Neural progenitor cell (in vitro differentiated cells): Measurements from ENCODE around the gene PLK5. TPM values are rescaled to one million over a fixed set of nuclear protein-coding genes. Genes with fewer than 3 reads are reported as not detected.

Experiments used
- DNase-seq: peaks from one replicate; pipeline ENCODE4 v3.0.0-alpha.2; 2016; ENCODE audit warnings: low spot score
- H2AFZ ChIP-seq: fragments of 200-600 bp; sonication (generic); replicated peaks from 2 replicates; pipeline ENCODE4 v1.6.1; 2016; ENCODE audit warnings: antibody characterized with exemption
- H3F3A ChIP-seq: fragments of 200-600 bp; sonication (generic); 2 replicates; pipeline ENCODE4 v1.6.1; 2016; ENCODE audit warnings: antibody characterized with exemption, low read depth
- H3K27ac ChIP-seq: fragments of 200-600 bp; sonication (generic); 2 replicates; pipeline ENCODE4 v1.5.1; 2016; ENCODE audit warnings: mild to moderate bottlenecking
- H3K27me3 ChIP-seq: fragments of 200-600 bp; sonication (generic); 2 replicates; pipeline ENCODE4 v1.6.1; 2016; ENCODE audit warnings: mild to moderate bottlenecking, moderate library complexity
- H3K36me3 ChIP-seq: fragments of 200-600 bp; sonication (generic); 2 replicates; pipeline ENCODE4 v1.5.1; 2016
- H3K4me1 ChIP-seq: fragments of 200-600 bp; sonication (generic); 2 replicates; pipeline ENCODE4 v1.6.1; 2016; ENCODE audit warnings: mixed run types
- H3K4me2 ChIP-seq: fragments of 200-600 bp; sonication (generic); 2 replicates; pipeline ENCODE4 v1.6.1; 2016
- H3K4me3 ChIP-seq: fragments of 200-600 bp; sonication (generic); 2 replicates; pipeline ENCODE4 v1.5.1; 2016
- H3K79me2 ChIP-seq: fragments of 200-600 bp; sonication (generic); 2 replicates; pipeline ENCODE4 v1.6.1; 2016; ENCODE audit warnings: low read depth
- H3K9ac ChIP-seq: fragments of 200-600 bp; sonication (generic); 2 replicates; pipeline ENCODE4 v1.6.1; 2016
- H3K9me3 ChIP-seq: fragments of 200-600 bp; sonication (generic); 2 replicates; pipeline ENCODE4 v1.5.1; 2016; ENCODE audit warnings: low read depth
- H4K20me1 ChIP-seq: fragments of 200-600 bp; sonication (generic); 2 replicates; pipeline ENCODE4 v1.6.1; 2016; ENCODE audit warnings: low read depth
- H3K27ac Mint-ChIP-seq: 3 replicates; pipeline ENCODE4 v1.8.0; 2021; ENCODE audit warnings: mixed read lengths
- H3K27me3 Mint-ChIP-seq: 2 replicates; pipeline ENCODE4 v1.8.0; 2022; ENCODE audit warnings: low read depth, mild to moderate bottlenecking, inconsistent platforms, moderate library complexity, mixed read lengths; ENCODE audit not compliant: insufficient read depth
- H3K36me3 Mint-ChIP-seq: 3 replicates; pipeline ENCODE4 v1.8.0; 2021; ENCODE audit warnings: mixed read lengths
- H3K4me1 Mint-ChIP-seq: 3 replicates; pipeline ENCODE4 v1.8.0; 2021; ENCODE audit warnings: mixed read lengths
- H3K4me3 Mint-ChIP-seq: 3 replicates; pipeline ENCODE4 v1.8.0; 2021; ENCODE audit warnings: mild to moderate bottlenecking, moderate library complexity, mixed read lengths
- H3K9me3 Mint-ChIP-seq: 3 replicates; pipeline ENCODE4 v1.8.0; 2020; ENCODE audit warnings: mixed read lengths
- EZH2 ChIP-seq: fragments of 200-600 bp; sonication (generic); IDR thresholded peaks from 2 replicates; pipeline ENCODE4 v1.6.1; 2017; ENCODE audit warnings: antibody characterized with exemption, mild to moderate bottlenecking, moderate library complexity
- EZH2phosphoT487 ChIP-seq: fragments of 200-600 bp; sonication (generic); IDR thresholded peaks from 2 replicates; pipeline ENCODE4 v1.6.1; 2017; ENCODE audit warnings: antibody characterized with exemption
- total RNA-seq: library from RNA; depleted of rRNA; stranded (reverse); fragments of >200 nt; gene quantifications from 2 replicates; pipeline ENCODE4 v1.2.3, GENCODE V29; 2015; ENCODE audit warnings: low replicate concordance
- TF ChIP-seq, protein P1 (sequence below): fragments of 200-600 bp; sonication (generic); IDR thresholded peaks from 2 replicates; pipeline ENCODE4 v1.5.1; 2017; ENCODE audit warnings: antibody characterized with exemption, mild to moderate bottlenecking

PLK5 gene
- total RNA-seq, 1 donor from 2014 or later = not detected

DNA sequence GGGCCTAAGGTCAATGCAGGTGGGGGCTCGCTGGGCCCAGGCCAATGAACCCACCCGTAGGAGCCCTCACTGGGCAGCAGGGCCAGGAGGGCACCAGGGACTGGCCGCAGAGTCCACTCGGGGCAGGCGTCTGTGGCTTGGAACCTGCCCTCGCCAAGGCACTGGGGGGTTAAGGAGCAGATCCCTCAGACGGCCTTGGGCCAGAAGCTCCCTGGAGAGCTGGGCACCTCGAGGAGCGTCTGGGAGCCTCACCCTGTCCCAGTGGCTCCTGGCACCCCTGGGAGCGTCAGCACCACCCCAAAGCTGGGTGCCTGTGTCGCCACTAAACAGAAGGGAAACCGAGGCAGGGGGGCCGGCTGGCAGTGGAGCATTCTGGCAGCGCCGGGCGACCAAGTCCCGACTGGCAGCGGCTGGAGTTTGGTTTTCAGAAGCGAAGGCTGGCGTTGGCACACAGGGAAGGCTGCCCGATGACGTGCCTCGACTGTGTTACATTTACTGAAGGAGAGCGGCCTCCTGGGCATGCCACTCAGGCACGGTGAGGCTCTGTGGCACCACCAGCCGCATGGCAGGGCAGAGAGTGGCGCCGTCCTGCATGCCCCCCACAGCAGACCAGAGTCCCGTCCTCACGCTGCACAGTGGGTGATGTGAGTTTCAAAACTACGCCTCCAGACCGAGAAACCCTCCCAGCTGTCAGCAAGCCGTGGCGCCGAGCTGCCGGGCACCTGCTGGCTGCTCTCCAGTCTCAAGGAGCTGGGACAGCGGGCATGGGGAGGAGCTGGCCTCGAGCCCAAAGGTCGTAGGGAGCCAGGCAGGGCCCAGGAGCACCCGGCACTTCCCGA lies 53.4 kb downstream of the PLK5 start:
- DNase-seq = no peak
- Histone ChIP-seq H3K79me2 (no peaks in the 10 kb centered on the region), H3K9me3 (no peaks in the 10 kb centered on the region), H3K36me3 (no peaks in the 10 kb centered on the region), H3K27ac (no peak overlapping the region), H3K4me1 (no peaks in the 10 kb centered on the region), H3K4me2 (no peak overlapping the region), H2AFZ (no peak overlapping the region), H4K20me1 (peaks cover 19% of the 10 kb centered on the region), H3F3A (peaks cover 7% of the 10 kb centered on the region), H3K9ac (no peak overlapping the region), H3K4me3 (no peak overlapping the region), H3K27me3 (no peaks in the 10 kb centered on the region)
- no peaks in the 10 kb centered on the region for H3K27me3 Mint-ChIP-seq
- peaks cover 14% of the 10 kb centered on the region for H3K36me3 Mint-ChIP-seq
- H3K9me3 Mint-ChIP-seq = no peaks in the 10 kb centered on the region
- no peaks in the 10 kb centered on the region for H3K4me1 Mint-ChIP-seq
- TF ChIP-seq EZH2 = no peak
- TF ChIP-seq EZH2phosphoT487 = no peak
- TF ChIP-seq, protein P1, sequence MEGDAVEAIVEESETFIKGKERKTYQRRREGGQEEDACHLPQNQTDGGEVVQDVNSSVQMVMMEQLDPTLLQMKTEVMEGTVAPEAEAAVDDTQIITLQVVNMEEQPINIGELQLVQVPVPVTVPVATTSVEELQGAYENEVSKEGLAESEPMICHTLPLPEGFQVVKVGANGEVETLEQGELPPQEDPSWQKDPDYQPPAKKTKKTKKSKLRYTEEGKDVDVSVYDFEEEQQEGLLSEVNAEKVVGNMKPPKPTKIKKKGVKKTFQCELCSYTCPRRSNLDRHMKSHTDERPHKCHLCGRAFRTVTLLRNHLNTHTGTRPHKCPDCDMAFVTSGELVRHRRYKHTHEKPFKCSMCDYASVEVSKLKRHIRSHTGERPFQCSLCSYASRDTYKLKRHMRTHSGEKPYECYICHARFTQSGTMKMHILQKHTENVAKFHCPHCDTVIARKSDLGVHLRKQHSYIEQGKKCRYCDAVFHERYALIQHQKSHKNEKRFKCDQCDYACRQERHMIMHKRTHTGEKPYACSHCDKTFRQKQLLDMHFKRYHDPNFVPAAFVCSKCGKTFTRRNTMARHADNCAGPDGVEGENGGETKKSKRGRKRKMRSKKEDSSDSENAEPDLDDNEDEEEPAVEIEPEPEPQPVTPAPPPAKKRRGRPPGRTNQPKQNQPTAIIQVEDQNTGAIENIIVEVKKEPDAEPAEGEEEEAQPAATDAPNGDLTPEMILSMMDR = no peak
- no peak overlapping the region for H3K4me3 Mint-ChIP-seq
- no peak overlapping the region for H3K27ac Mint-ChIP-seq

- TF ChIP-seq EZH2phosphoT487 = no peak
- TF ChIP-seq, protein P1 = no peak
- no peak for TF ChIP-seq EZH2
- no peak overlapping the region for H3K27ac ChIP-seq
- Mint-ChIP-seq H3K27me3 (no peaks in the 10 kb centered on the region), H3K9me3 (no peaks in the 10 kb centered on the region), H3K36me3 (peaks cover 14% of the 10 kb centered on the region), H3K4me1 (no peaks in the 10 kb centered on the region), H3K27ac (no peak overlapping the region), H3K4me3 (no peak overlapping the region)
- no peaks in the 10 kb centered on the region for H3K27me3 ChIP-seq
- no peak overlapping the region for H3K4me3 ChIP-seq
- H3K79me2 ChIP-seq = no peaks in the 10 kb centered on the region
- H4K20me1 ChIP-seq = peaks cover 24% of the 10 kb centered on the region
- no peaks in the 10 kb centered on the region for H3K36me3 ChIP-seq
- H3F3A ChIP-seq = no peaks in the 10 kb centered on the region
- no peak for DNase-seq
- H3K4me2 ChIP-seq = no peak overlapping the region
- H3K9me3 ChIP-seq = no peaks in the 10 kb centered on the region
- no peaks in the 10 kb centered on the region for H3K4me1 ChIP-seq
- no peak overlapping the region for H3K9ac ChIP-seq
- H2AFZ ChIP-seq = no peak overlapping the region
Observed at GRCh38 chr19:1577929-1578618, 54.2 kb downstream of the PLK5 start.

GRCh38 chr19:1579222-1579621 lies 55.3 kb downstream of the PLK5 start:
- no peaks in the 10 kb centered on the region for H3K4me1 Mint-ChIP-seq
- H3K36me3 ChIP-seq = no peaks in the 10 kb centered on the region
- no peaks in the 10 kb centered on the region for H3F3A ChIP-seq
- no peaks in the 10 kb centered on the region for H3K9me3 ChIP-seq
- no peak overlapping the region for H2AFZ ChIP-seq
- H3K27ac ChIP-seq = no peak overlapping the region
- TF ChIP-seq EZH2 = no peak
- TF ChIP-seq EZH2phosphoT487 = no peak
- TF ChIP-seq, protein P1 = no peak
- no peak overlapping the region for H3K4me3 ChIP-seq
- H4K20me1 ChIP-seq = peaks cover 24% of the 10 kb centered on the region
- H3K4me1 ChIP-seq = no peaks in the 10 kb centered on the region
- peak overlapping the region; percentile 13 for H3K4me3 Mint-ChIP-seq
- no peaks in the 10 kb centered on the region for H3K9me3 Mint-ChIP-seq
- H3K27me3 Mint-ChIP-seq = no peaks in the 10 kb centered on the region
- H3K36me3 Mint-ChIP-seq = peaks cover 15% of the 10 kb centered on the region
- peak overlapping the region; percentile 85 for H3K27ac Mint-ChIP-seq
- H3K9ac ChIP-seq = no peak overlapping the region
- no peaks in the 10 kb centered on the region for H3K79me2 ChIP-seq
- H3K27me3 ChIP-seq = no peaks in the 10 kb centered on the region
- H3K4me2 ChIP-seq = no peak overlapping the region
- DNase-seq = no peak
